ENCODE measurements around the gene ERFL. TPM values are rescaled to one million over a fixed set of nuclear protein-coding genes. Genes with fewer than 3 reads are reported as not detected.
"Not testable (repeated sequence)": the region's sequence is repeated elsewhere in the genome, so short reads cannot be mapped to it uniquely, and the experiment has no call there.

ERFL gene
- total and polyA plus RNA-seq, 3 donors from 2014 or later, result 0.78 to 2.4 (median 2.2) TPM

- intact Hi-C loops (cut with DNase I; ENCODE audit: low total_unique reads), result loop anchor here (10.0 kb wide), 1 partner anchor 76 kb away; the partner anchor contains the start of gene RABAC1
- H3K9me3 ChIP-seq, result no peaks in the 10 kb centered on the region
- no peaks in the 10 kb centered on the region for H3K4me1 ChIP-seq
- H3K36me3 ChIP-seq (ENCODE audit: low read depth, missing control alignments), result no peaks in the 10 kb centered on the region
- 79 to 84% methylated on average over 6 to 21 of the region's 21 CpGs for WGBS, 2 donors
- no peak for TF ChIP-seq POLR2A (IDR thresholded peaks at IDR 0.05)
- TF ChIP-seq CTCF (IDR thresholded peaks at IDR 0.05), result no peak
- H3K27me3 ChIP-seq, result no peaks in the 10 kb centered on the region
- no peak for DNase-seq
- no peak overlapping the region for H3K27ac ChIP-seq
- H3K4me3 ChIP-seq, result no peak overlapping the region
These were observed 49.2 kb downstream of the ERFL start for GRCh38 chr19:41879080-41879479.

- WGBS, 2 donors, result 76 to 79% methylated on average over 15 to 17 of the region's 17 CpGs
- intact Hi-C loops (cut with DNase I; ENCODE audit: low total_unique reads), result loop anchor here (10.0 kb wide), 1 partner anchor 77 kb away; the partner anchor contains the start of gene RABAC1
- no peak for DNase-seq
- H3K4me3 ChIP-seq, result no peak overlapping the region
- H3K4me1 ChIP-seq, result no peaks in the 10 kb centered on the region
- H3K27me3 ChIP-seq, result no peaks in the 10 kb centered on the region
- no peaks in the 10 kb centered on the region for H3K36me3 ChIP-seq (ENCODE audit: low read depth, missing control alignments)
- TF ChIP-seq CTCF (IDR thresholded peaks at IDR 0.05) (no peak), POLR2A (IDR thresholded peaks at IDR 0.05) (no peak)
- no peak overlapping the region for H3K27ac ChIP-seq
- H3K9me3 ChIP-seq, result no peaks in the 10 kb centered on the region
These were observed 50.0 kb downstream of the ERFL start for GRCh38 chr19:41877916-41878905.

GRCh38 chr19:41876847-41877832 lies 51.1 kb downstream of the ERFL start, which contains the start of gene CD79A:
Gene CD79A (plus strand): TSS chr19:41877279. CDS start chr19:41877305, 26 bp downstream.
- Histone ChIP-seq H3K4me3 (no peak within 1 kb of the TSS), H3K9me3 (no peaks in the 10 kb centered on the region), H3K36me3 (ENCODE audit: low read depth, missing control alignments) (no peaks in the 10 kb centered on the region), H3K27ac (no peak within 1 kb of the TSS), H3K4me1 (no peaks in the 10 kb centered on the region), H3K27me3 (no peaks in the 10 kb centered on the region)
- no peak for DNase-seq
- WGBS, 2 donors, result 69 to 72% methylated on average over 9 of the region's 9 CpGs
- TF ChIP-seq POLR2A (IDR thresholded peaks at IDR 0.05) (no peak), CTCF (IDR thresholded peaks at IDR 0.05) (no peak)
- intact Hi-C loops (cut with DNase I; ENCODE audit: low total_unique reads), result loop anchor here (10.0 kb wide), 1 partner anchor 78 kb away; the partner anchor contains the start of gene RABAC1

GRCh38 chr19:41875973-41876372 lies 52.3 kb downstream of the ERFL start:
- H3K36me3 ChIP-seq (ENCODE audit: low read depth, missing control alignments); H3K4me3 ChIP-seq; H3K27ac ChIP-seq; H3K9me3 ChIP-seq; H3K4me1 ChIP-seq; DNase-seq; H3K27me3 ChIP-seq: not testable (repeated sequence)
- 87 to 94% methylated on average over 3 of the region's 3 CpGs for WGBS, 2 donors
- intact Hi-C loops (cut with DNase I; ENCODE audit: low total_unique reads), result loop anchor here (10.0 kb wide), 1 partner anchor 79 kb away; the partner anchor contains the start of gene RABAC1
